Endothelial cell of umbilical vein (primary cell): Measurements from ENCODE around the gene ARHGEF6.

Experiments used
- CTCF ChIP-seq, 2 donors: IDR thresholded peaks; 1 replicate in 1 of 2; 2 replicates in 1 of 2; pipeline ENCODE4 v1.5.1; 2011; ENCODE audit warnings: low read length in 2 of 2, mild to moderate bottlenecking in 2 of 2, moderate library complexity in 2 of 2, control low read depth in 1 of 2, inconsistent platforms in 1 of 2, low read depth in 1 of 2; ENCODE audit not compliant: insufficient read depth in 1 of 2; ENCODE audit errors: extremely low read depth in 1 of 2
- EZH2 ChIP-seq: IDR thresholded peaks from 2 replicates; pipeline ENCODE4 v1.6.1; 2012; ENCODE audit warnings: borderline replicate concordance, low read depth, mild to moderate bottlenecking, moderate library complexity, low read length, inconsistent platforms; ENCODE audit not compliant: severe bottlenecking
- FOS ChIP-seq: IDR thresholded peaks from 2 replicates; pipeline ENCODE4 v1.6.1; 2011; ENCODE audit warnings: mild to moderate bottlenecking, low read length, moderate library complexity, borderline replicate concordance; ENCODE audit not compliant: insufficient read depth
- GATA2 ChIP-seq: IDR thresholded peaks from 2 replicates; pipeline ENCODE4 v1.7.0; 2011; ENCODE audit warnings: low read depth, mild to moderate bottlenecking, moderate library complexity, mixed read lengths, low read length; ENCODE audit not compliant: insufficient read length, insufficient read depth
- JUN ChIP-seq: IDR thresholded peaks from 2 replicates; pipeline ENCODE4 v1.6.1; 2011; ENCODE audit warnings: borderline replicate concordance, low read depth; ENCODE audit not compliant: insufficient read length, insufficient read depth
- MYC ChIP-seq: IDR thresholded peaks from one replicate; pipeline ENCODE4 v1.6.1; 2011; ENCODE audit warnings: mild to moderate bottlenecking, low read depth, low read length
- POLR2A ChIP-seq: IDR thresholded peaks from 2 replicates; pipeline ENCODE4 v1.6.1; 2012; ENCODE audit warnings: low read depth, mild to moderate bottlenecking, control low read depth, low read length
- POLR2AphosphoS5 ChIP-seq: IDR thresholded peaks from 2 replicates; pipeline ENCODE4 v1.6.1; 2012; ENCODE audit warnings: low read depth, mild to moderate bottlenecking, control low read depth, low read length, moderate library complexity; ENCODE audit not compliant: insufficient read depth

GRCh38 chrX:136639506-136640176 is 141.1 kb downstream of the ARHGEF6 start:
- TF ChIP-seq CTCF (IDR thresholded peaks at IDR 0.05; ENCODE audit: extremely low read depth in 1 of 2, insufficient read depth in 1 of 2, low read depth in 1 of 2, low read length in 2 of 2), result no peak
- TF ChIP-seq POLR2A, result no peak
- TF ChIP-seq JUN, result no peak
- no peak for TF ChIP-seq EZH2
- peak; percentile 9 for TF ChIP-seq FOS
- TF ChIP-seq POLR2AphosphoS5, result no peak
- TF ChIP-seq GATA2, result no peak
- no peak for TF ChIP-seq MYC
